HepG2 (cell line): ENCODE measurements around the gene BHLHE23. TPM values are rescaled to one million over a fixed set of nuclear protein-coding genes. Genes with fewer than 3 reads are reported as not detected.
A peak's percentile ranks its signal among the peaks of the same experiment; 100 is the strongest.

Experiments
- ARHGAP35 ChIP-seq: sonication (generic); formaldehyde crosslinking; IDR thresholded peaks from 2 replicates; pipeline ENCODE4 v1.9.0; 2022; ENCODE audit warnings: mild to moderate bottlenecking, inconsistent platforms, moderate library complexity, missing genetic modification reagents, borderline replicate concordance
- EHMT2 ChIP-seq: fragments of 200-600 bp; sonication (generic); IDR thresholded peaks from 2 replicates; pipeline ENCODE4 v1.7.0; 2017; ENCODE audit warnings: antibody characterized with exemption, low read depth, low read length, borderline replicate concordance
- EP300 ChIP-seq, 3 experiments: sonication (generic) in 1 of 3; formaldehyde crosslinking in 1 of 3; IDR thresholded peaks; 2 replicates each; pipeline versions ENCODE4 v1.5.1 to v1.6.1; 2011 to 2020; ENCODE audit warnings: low read depth in 2 of 3, low read length in 2 of 3, borderline replicate concordance in 1 of 3, improper control_type of control experiment in 1 of 3, mild to moderate bottlenecking in 1 of 3, missing genetic modification reagents in 1 of 3, moderate library complexity in 1 of 3
- HES4 ChIP-seq: sonication (generic); formaldehyde crosslinking; IDR thresholded peaks from 2 replicates; pipeline ENCODE4 v1.9.0; 2021; ENCODE audit warnings: mild to moderate bottlenecking, missing genetic modification reagents, borderline replicate concordance
- MTA1 ChIP-seq: sonication (generic); formaldehyde crosslinking; IDR thresholded peaks from 2 replicates; pipeline ENCODE4 v1.4.0; 2020; ENCODE audit warnings: missing genetic modification reagents, mild to moderate bottlenecking, borderline replicate concordance
- NFKBIZ ChIP-seq: IDR thresholded peaks from 2 replicates; pipeline ENCODE4 v1.6.1; 2018; ENCODE audit warnings: missing genetic modification reagents, missing compliant biosample characterization
- POLR2G ChIP-seq: fragments of 200-400 bp; formaldehyde crosslinking; IDR thresholded peaks from 2 replicates; pipeline ENCODE4 v1.6.1; 2018; ENCODE audit warnings: mild to moderate bottlenecking, low read depth, low read length, moderate library complexity
- ZNF337 ChIP-seq: sonication (generic); formaldehyde crosslinking; IDR thresholded peaks from 2 replicates; pipeline ENCODE4 v1.5.1; 2020; ENCODE audit warnings: missing genetic modification reagents, low read depth, mild to moderate bottlenecking, borderline replicate concordance
- ZNF44 ChIP-seq: sonication (generic); formaldehyde crosslinking; IDR thresholded peaks from 2 replicates; pipeline ENCODE4 v1.5.1; 2020; ENCODE audit warnings: mild to moderate bottlenecking, missing genetic modification reagents
- ZNF484 ChIP-seq: sonication (generic); formaldehyde crosslinking; IDR thresholded peaks from 2 replicates; pipeline ENCODE4 v1.5.1; 2020; ENCODE audit warnings: mild to moderate bottlenecking, low read depth, missing genetic modification reagents, borderline replicate concordance
- ZNF570 ChIP-seq: sonication (generic); formaldehyde crosslinking; IDR thresholded peaks from 2 replicates; pipeline ENCODE4 v1.4.0; 2020; ENCODE audit warnings: mild to moderate bottlenecking, missing genetic modification reagents, borderline replicate concordance
- polyA plus RNA-seq, 8 experiments: library from polyadenylated mRNA; depleted of rRNA in 3 of 8; stranded (reverse) in 7 of 8; unstranded in 1 of 8; fragments of >200 nt; fragmentation: Illumina TruSeq in 4 of 8; extraction: Trizol in 4 of 8; gene quantifications; 2 replicates each; pipeline versions ENCODE4 v1.2.1 to v1.2.3, GENCODE V29; 2011 to 2016; ENCODE audit warnings: low read depth in 4 of 8, missing spikeins in 1 of 8, mixed read lengths in 1 of 8; ENCODE audit not compliant: insufficient read depth in 1 of 8
- total RNA-seq, 5 experiments: library from RNA; depleted of rRNA; stranded (reverse); fragments of >200 nt; fragmentation: Illumina TruSeq; extraction: Trizol; gene quantifications; 2 replicates each; pipeline ENCODE4 v1.2.3, GENCODE V29; 2016; ENCODE audit warnings: low read depth in 1 of 5
- TF ChIP-seq, protein P1 (sequence below): IDR thresholded peaks from 2 replicates; pipeline ENCODE4 v1.6.1; 2016
- TF ChIP-seq, protein P2 (sequence below): sonication (generic); formaldehyde crosslinking; IDR thresholded peaks from 2 replicates; pipeline ENCODE4 v1.4.0; 2020; ENCODE audit warnings: low read depth, missing genetic modification reagents
- TF ChIP-seq, protein P3 (sequence below): sonication (generic); formaldehyde crosslinking; IDR thresholded peaks from 2 replicates; pipeline ENCODE4 v1.4.0; 2020; ENCODE audit warnings: missing genetic modification reagents, borderline replicate concordance
- TF ChIP-seq, protein P4 (sequence below): sonication (generic); formaldehyde crosslinking; IDR thresholded peaks from 2 replicates; pipeline ENCODE4 v1.4.0; 2020; ENCODE audit warnings: mild to moderate bottlenecking, low read depth, missing genetic modification reagents
- TF ChIP-seq, protein P5 (sequence below): sonication (generic); formaldehyde crosslinking; IDR thresholded peaks from 2 replicates; pipeline ENCODE4 v1.9.0; 2021; ENCODE audit warnings: missing genetic modification reagents, borderline replicate concordance

The BHLHE23 gene
- total and polyA plus RNA-seq, 2 of the 13 experiments (the other 11 are each of a cell fraction or from before 2014, with no cell fraction given) = not detected

DNA sequence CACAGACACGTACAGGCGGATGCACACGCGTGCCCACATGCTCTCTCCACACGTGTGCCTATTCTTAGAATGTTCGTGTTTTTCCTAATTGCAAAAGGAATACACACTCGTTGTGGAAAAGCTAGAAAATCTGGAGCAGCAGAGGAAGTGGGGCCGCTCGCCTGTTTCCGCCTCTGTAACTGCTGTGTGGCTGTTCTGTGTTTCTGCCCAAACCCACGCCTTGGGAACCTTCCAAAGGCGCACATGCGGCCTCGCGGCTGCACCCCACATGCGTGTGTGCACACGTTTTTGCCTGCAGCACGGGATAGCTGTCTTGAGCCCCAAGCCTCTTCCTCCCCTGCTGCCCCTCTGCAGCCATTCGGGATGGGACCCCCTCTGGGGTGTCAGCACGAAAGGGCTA is 42.1 kb downstream of the BHLHE23 start (continued):
- TF ChIP-seq EP300 (IDR thresholded peaks at IDR 0.05; ENCODE audit: low read depth in 2 of 2, low read length in 2 of 2) (no peak), EP300 (CRISPR knock-in tag; IDR thresholded peaks at IDR 0.05; ENCODE audit: borderline replicate concordance) (0 out of 2 replicates have a peak, but pooled peaks have one; percentile 22), MTA1 (0 out of 2 replicates have a peak, but pooled peaks have one; percentile 50), ZNF570 (no peak), ARHGAP35 (no peak), NFKBIZ (no peak), EHMT2 (no peak), ZNF44 (CRISPR knock-in tag) (no peak), POLR2G (peak; percentile 65; the same call in 1 of the 2 replicates), ZNF337 (CRISPR knock-in tag) (no peak), ZNF484 (no peak), HES4 (CRISPR knock-in tag) (0 out of 2 replicates have a peak, but pooled peaks have one; percentile 12)
- TF ChIP-seq, protein P1, sequence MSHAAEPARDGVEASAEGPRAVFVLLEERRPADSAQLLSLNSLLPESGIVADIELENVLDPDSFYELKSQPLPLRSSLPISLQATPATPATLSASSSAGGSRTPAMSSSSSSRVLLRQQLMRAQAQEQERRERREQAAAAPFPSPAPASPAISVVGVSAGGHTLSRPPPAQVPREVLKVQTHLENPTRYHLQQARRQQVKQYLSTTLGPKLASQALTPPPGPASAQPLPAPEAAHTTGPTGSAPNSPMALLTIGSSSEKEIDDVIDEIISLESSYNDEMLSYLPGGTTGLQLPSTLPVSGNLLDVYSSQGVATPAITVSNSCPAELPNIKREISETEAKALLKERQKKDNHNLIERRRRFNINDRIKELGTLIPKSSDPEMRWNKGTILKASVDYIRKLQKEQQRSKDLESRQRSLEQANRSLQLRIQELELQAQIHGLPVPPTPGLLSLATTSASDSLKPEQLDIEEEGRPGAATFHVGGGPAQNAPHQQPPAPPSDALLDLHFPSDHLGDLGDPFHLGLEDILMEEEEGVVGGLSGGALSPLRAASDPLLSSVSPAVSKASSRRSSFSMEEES (CRISPR knock-in tag) = no peak
- TF ChIP-seq, protein P2, sequence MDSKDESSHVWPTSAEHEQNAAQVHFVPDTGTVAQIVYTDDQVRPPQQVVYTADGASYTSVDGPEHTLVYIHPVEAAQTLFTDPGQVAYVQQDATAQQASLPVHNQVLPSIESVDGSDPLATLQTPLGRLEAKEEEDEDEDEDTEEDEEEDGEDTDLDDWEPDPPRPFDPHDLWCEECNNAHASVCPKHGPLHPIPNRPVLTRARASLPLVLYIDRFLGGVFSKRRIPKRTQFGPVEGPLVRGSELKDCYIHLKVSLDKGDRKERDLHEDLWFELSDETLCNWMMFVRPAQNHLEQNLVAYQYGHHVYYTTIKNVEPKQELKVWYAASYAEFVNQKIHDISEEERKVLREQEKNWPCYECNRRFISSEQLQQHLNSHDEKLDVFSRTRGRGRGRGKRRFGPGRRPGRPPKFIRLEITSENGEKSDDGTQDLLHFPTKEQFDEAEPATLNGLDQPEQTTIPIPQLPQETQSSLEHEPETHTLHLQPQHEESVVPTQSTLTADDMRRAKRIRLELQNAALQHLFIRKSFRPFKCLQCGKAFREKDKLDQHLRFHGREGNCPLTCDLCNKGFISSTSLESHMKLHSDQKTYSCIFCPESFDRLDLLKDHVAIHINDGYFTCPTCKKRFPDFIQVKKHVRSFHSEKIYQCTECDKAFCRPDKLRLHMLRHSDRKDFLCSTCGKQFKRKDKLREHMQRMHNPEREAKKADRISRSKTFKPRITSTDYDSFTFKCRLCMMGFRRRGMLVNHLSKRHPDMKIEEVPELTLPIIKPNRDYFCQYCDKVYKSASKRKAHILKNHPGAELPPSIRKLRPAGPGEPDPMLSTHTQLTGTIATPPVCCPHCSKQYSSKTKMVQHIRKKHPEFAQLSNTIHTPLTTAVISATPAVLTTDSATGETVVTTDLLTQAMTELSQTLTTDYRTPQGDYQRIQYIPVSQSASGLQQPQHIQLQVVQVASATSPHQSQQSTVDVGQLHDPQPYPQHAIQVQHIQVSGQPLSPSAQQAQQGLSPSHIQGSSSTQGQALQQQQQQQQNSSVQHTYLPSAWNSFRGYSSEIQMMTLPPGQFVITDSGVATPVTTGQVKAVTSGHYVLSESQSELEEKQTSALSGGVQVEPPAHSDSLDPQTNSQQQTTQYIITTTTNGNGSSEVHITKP (CRISPR knock-in tag) = no peak
- TF ChIP-seq, protein P3, sequence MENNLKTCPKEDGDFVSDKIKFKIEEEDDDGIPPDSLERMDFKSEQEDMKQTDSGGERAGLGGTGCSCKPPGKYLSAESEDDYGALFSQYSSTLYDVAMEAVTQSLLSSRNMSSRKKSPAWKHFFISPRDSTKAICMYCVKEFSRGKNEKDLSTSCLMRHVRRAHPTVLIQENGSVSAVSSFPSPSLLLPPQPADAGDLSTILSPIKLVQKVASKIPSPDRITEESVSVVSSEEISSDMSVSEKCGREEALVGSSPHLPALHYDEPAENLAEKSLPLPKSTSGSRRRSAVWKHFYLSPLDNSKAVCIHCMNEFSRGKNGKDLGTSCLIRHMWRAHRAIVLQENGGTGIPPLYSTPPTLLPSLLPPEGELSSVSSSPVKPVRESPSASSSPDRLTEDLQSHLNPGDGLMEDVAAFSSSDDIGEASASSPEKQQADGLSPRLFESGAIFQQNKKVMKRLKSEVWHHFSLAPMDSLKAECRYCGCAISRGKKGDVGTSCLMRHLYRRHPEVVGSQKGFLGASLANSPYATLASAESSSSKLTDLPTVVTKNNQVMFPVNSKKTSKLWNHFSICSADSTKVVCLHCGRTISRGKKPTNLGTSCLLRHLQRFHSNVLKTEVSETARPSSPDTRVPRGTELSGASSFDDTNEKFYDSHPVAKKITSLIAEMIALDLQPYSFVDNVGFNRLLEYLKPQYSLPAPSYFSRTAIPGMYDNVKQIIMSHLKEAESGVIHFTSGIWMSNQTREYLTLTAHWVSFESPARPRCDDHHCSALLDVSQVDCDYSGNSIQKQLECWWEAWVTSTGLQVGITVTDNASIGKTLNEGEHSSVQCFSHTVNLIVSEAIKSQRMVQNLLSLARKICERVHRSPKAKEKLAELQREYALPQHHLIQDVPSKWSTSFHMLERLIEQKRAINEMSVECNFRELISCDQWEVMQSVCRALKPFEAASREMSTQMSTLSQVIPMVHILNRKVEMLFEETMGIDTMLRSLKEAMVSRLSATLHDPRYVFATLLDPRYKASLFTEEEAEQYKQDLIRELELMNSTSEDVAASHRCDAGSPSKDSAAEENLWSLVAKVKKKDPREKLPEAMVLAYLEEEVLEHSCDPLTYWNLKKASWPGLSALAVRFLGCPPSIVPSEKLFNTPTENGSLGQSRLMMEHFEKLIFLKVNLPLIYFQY (CRISPR knock-in tag) = no peak
- TF ChIP-seq, protein P4, sequence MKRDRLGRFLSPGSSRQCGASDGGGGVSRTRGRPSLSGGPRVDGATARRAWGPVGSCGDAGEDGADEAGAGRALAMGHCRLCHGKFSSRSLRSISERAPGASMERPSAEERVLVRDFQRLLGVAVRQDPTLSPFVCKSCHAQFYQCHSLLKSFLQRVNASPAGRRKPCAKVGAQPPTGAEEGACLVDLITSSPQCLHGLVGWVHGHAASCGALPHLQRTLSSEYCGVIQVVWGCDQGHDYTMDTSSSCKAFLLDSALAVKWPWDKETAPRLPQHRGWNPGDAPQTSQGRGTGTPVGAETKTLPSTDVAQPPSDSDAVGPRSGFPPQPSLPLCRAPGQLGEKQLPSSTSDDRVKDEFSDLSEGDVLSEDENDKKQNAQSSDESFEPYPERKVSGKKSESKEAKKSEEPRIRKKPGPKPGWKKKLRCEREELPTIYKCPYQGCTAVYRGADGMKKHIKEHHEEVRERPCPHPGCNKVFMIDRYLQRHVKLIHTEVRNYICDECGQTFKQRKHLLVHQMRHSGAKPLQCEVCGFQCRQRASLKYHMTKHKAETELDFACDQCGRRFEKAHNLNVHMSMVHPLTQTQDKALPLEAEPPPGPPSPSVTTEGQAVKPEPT = no peak
- TF ChIP-seq, protein P5, sequence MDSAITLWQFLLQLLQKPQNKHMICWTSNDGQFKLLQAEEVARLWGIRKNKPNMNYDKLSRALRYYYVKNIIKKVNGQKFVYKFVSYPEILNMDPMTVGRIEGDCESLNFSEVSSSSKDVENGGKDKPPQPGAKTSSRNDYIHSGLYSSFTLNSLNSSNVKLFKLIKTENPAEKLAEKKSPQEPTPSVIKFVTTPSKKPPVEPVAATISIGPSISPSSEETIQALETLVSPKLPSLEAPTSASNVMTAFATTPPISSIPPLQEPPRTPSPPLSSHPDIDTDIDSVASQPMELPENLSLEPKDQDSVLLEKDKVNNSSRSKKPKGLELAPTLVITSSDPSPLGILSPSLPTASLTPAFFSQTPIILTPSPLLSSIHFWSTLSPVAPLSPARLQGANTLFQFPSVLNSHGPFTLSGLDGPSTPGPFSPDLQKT (CRISPR knock-in tag) = no peak
